ENCODE data around the gene RBMY1E. TPM values are rescaled to one million over a fixed set of nuclear protein-coding genes. Genes with fewer than 3 reads are reported as not detected.
"Not testable (repeated sequence)": the region's sequence is repeated elsewhere in the genome, so short reads cannot be mapped to it uniquely, and the experiment has no call there.

The RBMY1E gene
- total RNA-seq, result not detected

GRCh38 chrY:21917932-21918331 is at the start of gene RBMY1E:
Gene RBMY1E, minus strand, starts transcription at chrY:21918032. Its CDS starts 1,978 bp downstream, at chrY:21916054.
- H3K27me3 Mint-ChIP-seq; H3K4me1 Mint-ChIP-seq; H3K4me3 Mint-ChIP-seq; POLR2A ChIA-PET; H3K27ac Mint-ChIP-seq; DNase-seq; ATAC-seq (ENCODE audit: low read depth); H3K9me3 Mint-ChIP-seq; H3K36me3 Mint-ChIP-seq: not testable (repeated sequence)

GRCh38 chrY:21894426-21894825 is 23.4 kb downstream of the RBMY1E start, which contains the start of gene RBMY1D:
Gene RBMY1D, minus strand, starts transcription at chrY:21894526. Its CDS starts 2,013 bp downstream, at chrY:21892513.
- H3K27me3 Mint-ChIP-seq; H3K4me3 Mint-ChIP-seq; DNase-seq; H3K36me3 Mint-ChIP-seq; H3K4me1 Mint-ChIP-seq; H3K9me3 Mint-ChIP-seq; POLR2A ChIA-PET; ATAC-seq (ENCODE audit: low read depth); H3K27ac Mint-ChIP-seq: not testable (repeated sequence)

- DNase-seq; H3K9me3 Mint-ChIP-seq; POLR2A ChIA-PET; ATAC-seq (ENCODE audit: low read depth); H3K4me3 Mint-ChIP-seq; H3K4me1 Mint-ChIP-seq; H3K27me3 Mint-ChIP-seq; H3K36me3 Mint-ChIP-seq; H3K27ac Mint-ChIP-seq: not testable (repeated sequence)
These were observed 48.3 kb downstream of the RBMY1E start for GRCh38 chrY:21869407-21870076.

Other genes starting within 250 kb of the RBMY1E start
- gene RBMY1D, start 23.5 kb downstream of the RBMY1E start, total RNA-seq, result not detected